Amygdala (tissue), 56 donors: ENCODE data around the gene SULF2.
A peak's percentile ranks its signal among the peaks of the same experiment; 100 is the strongest.
"Not testable (repeated sequence)": the region's sequence is repeated elsewhere in the genome, so short reads cannot be mapped to it uniquely, and the experiment has no call there.

Source experiments
- DNase-seq, 56 donors: peaks; one replicate each; lab custom pipeline; 2025; lab: John Stamatoyannopoulos, UW

SULF2 gene

GRCh38 chr20:47785311-47785853 lies at the start of gene SULF2:
Gene SULF2, minus strand, starts transcription at chr20:47785481. Its CDS starts 28,118 bp downstream, at chr20:47757363.
- peak in 2 of 56 donors; percentile 13 to 37 for DNase-seq

- not testable (repeated sequence) for DNase-seq
Measured at GRCh38 chr20:47831675-47832074, 46.4 kb upstream of the SULF2 start.

- not testable (repeated sequence) for DNase-seq
Measured at GRCh38 chr20:47826716-47827115, 41.4 kb upstream of the SULF2 start.

GRCh38 chr20:47826006-47826405 lies 40.7 kb upstream of the SULF2 start:
- not testable (repeated sequence) for DNase-seq

- no peak for DNase-seq
Measured at GRCh38 chr20:47825011-47825762, 39.9 kb upstream of the SULF2 start.

GRCh38 chr20:47823941-47824340 lies 38.7 kb upstream of the SULF2 start:
- not testable (repeated sequence) for DNase-seq

- DNase-seq = no peak
Measured at GRCh38 chr20:47821481-47822100, 36.3 kb upstream of the SULF2 start.

GRCh38 chr20:47818996-47819609 lies 33.8 kb upstream of the SULF2 start:
- DNase-seq = no peak

- no peak for DNase-seq
Measured at GRCh38 chr20:47818466-47818865, 33.2 kb upstream of the SULF2 start.

GRCh38 chr20:47818016-47818415 lies 32.7 kb upstream of the SULF2 start:
- no peak for DNase-seq

GRCh38 chr20:47817573-47817972 lies 32.3 kb upstream of the SULF2 start:
- no peak for DNase-seq

- DNase-seq = no peak
Measured at GRCh38 chr20:47816487-47817451, 31.5 kb upstream of the SULF2 start.

GRCh38 chr20:47815866-47816265 lies 30.6 kb upstream of the SULF2 start:
- no peak for DNase-seq

- DNase-seq = no peak
Measured at GRCh38 chr20:47815416-47815806, 30.1 kb upstream of the SULF2 start.

GRCh38 chr20:47814632-47815415 lies 29.5 kb upstream of the SULF2 start:
- DNase-seq = no peak

GRCh38 chr20:47810721-47811347 lies 25.6 kb upstream of the SULF2 start:
- DNase-seq = peak in 1 of 56 donors; percentile 10

- DNase-seq = peak in 4 of 56 donors; percentile 15 to 35 (median 26)
Measured at GRCh38 chr20:47810116-47810677, 24.9 kb upstream of the SULF2 start.

- DNase-seq = no peak
Measured at GRCh38 chr20:47809161-47809960, 24.1 kb upstream of the SULF2 start.
